ENCODE data around the gene BICC1. TPM values are rescaled to one million over a fixed set of nuclear protein-coding genes. Genes with fewer than 3 reads are reported as not detected.

The BICC1 gene
- total and polyA plus RNA-seq, 2 of the 8 experiments (the other 6 are each of a cell fraction or from before 2014, with no cell fraction given) = 0.20 to 0.73 TPM

- H2BK15ac ChIP-seq (ENCODE audit: low read length) = no peak overlapping the region
- ChIA-PET POLR2A (ENCODE audit: partially characterized antibody) (no interaction called here), CTCF (ENCODE audit: partially characterized antibody) (interaction anchor here (0.7 to 1.3 kb wide), 2 partner anchors 15 to 112 kb away, joined by 3 read pairs; no protein-coding TSS in a partner anchor)
- no peak for DNase-seq (ENCODE audit: low read depth in 1 of 2, low spot score in 2 of 2)
- H2BK20ac ChIP-seq (ENCODE audit: low read length) = no peak overlapping the region
- FAIRE-seq = no peak
- no peak overlapping the region for H2AFZ ChIP-seq (ENCODE audit: low read length)
- H3K4me3 ChIP-seq (ENCODE audit: extremely low read depth in 1 of 4, insufficient read depth in 2 of 4, low read depth in 3 of 4, low read length in 4 of 4) = no peak overlapping the region
- no peak overlapping the region for H3K4ac ChIP-seq (replicated peaks; ENCODE audit: insufficient read length, low read depth, low read length)
- no peaks in the 10 kb centered on the region for H3K36me3 ChIP-seq (ENCODE audit: control insufficient read depth in 2 of 4, insufficient read depth in 4 of 4, low read length in 3 of 4)
- H3K4me1 ChIP-seq (replicated peaks in 1 of 4; ENCODE audit: control insufficient read depth in 3 of 4, insufficient read depth in 4 of 4, low read length in 3 of 4) = no peaks in the 10 kb centered on the region
- no peak overlapping the region for H4K5ac ChIP-seq (ENCODE audit: insufficient read length, low read depth, low read length)
- 97% methylated on average over 4 of the region's 4 CpGs; no CpG with 5 or more reads in 1 of the 2 experiments for WGBS, 2 experiments (ENCODE audit: extremely low coverage in 1 of 2, insufficient coverage in 1 of 2, insufficient read length in 1 of 2, insufficient replicate concordance in 2 of 2, low coverage in 1 of 2, low lambda C conversion rate in 2 of 2, missing lambda C conversion rate in 1 of 2)
- no peaks in the 10 kb centered on the region for H3K79me1 ChIP-seq (ENCODE audit: low read depth, low read length)
- no peak overlapping the region for H3K23ac ChIP-seq (ENCODE audit: insufficient read length)
- no peaks in the 10 kb centered on the region for H4K20me1 ChIP-seq (replicated peaks in 1 of 2; ENCODE audit: control insufficient read depth in 1 of 2, insufficient read depth in 2 of 2, low read length in 2 of 2)
- H3K27me3 ChIP-seq (replicated peaks in 1 of 4; ENCODE audit: control insufficient read depth in 3 of 4, extremely low read depth in 1 of 4, insufficient read depth in 3 of 4, low read length in 3 of 4) = no peaks in the 10 kb centered on the region
- no peak overlapping the region for H3K14ac ChIP-seq (ENCODE audit: insufficient read length)
- H2BK12ac ChIP-seq (ENCODE audit: low read depth, low read length) = no peak overlapping the region
- H4K91ac ChIP-seq (replicated peaks; ENCODE audit: insufficient read length, low read length) = no peak overlapping the region
- no peak overlapping the region for H3K4me2 ChIP-seq (ENCODE audit: insufficient read depth in 1 of 2, low read depth in 2 of 2, low read length in 2 of 2)
- H3K18ac ChIP-seq (ENCODE audit: extremely low read depth, low read length) = no peak overlapping the region
- H2BK5ac ChIP-seq (ENCODE audit: low read depth, low read length) = no peak overlapping the region
- H3K79me2 ChIP-seq (ENCODE audit: control insufficient read depth in 1 of 2, insufficient read depth in 2 of 2, low read length in 2 of 2) = no peaks in the 10 kb centered on the region
- no peak overlapping the region for H3K27ac ChIP-seq (ENCODE audit: low read depth, low read length)
- H3K56ac ChIP-seq (replicated peaks; ENCODE audit: insufficient read length, low read depth, low read length) = no peak overlapping the region
- H3K9me3 ChIP-seq (ENCODE audit: insufficient read depth in 2 of 2, low read depth in 1 of 2, low read length in 1 of 2) = no peaks in the 10 kb centered on the region
- H3K23me2 ChIP-seq (ENCODE audit: low read depth, low read length) = no peaks in the 10 kb centered on the region
- H2BK120ac ChIP-seq (replicated peaks; ENCODE audit: low read depth, low read length) = no peak overlapping the region
- H3K9ac ChIP-seq (replicated peaks in 1 of 4; ENCODE audit: extremely low read depth in 1 of 4, low read depth in 3 of 4, low read length in 3 of 4) = no peak overlapping the region
- H2AK5ac ChIP-seq (ENCODE audit: low read depth, low read length) = no peak overlapping the region
- H4K8ac ChIP-seq (ENCODE audit: extremely low read depth, insufficient read depth, low read length) = no peak overlapping the region
- TF ChIP-seq SP4 (IDR thresholded peaks at IDR 0.05; ENCODE audit: low read length) = no peak
- TF ChIP-seq CHD2 (IDR thresholded peaks at IDR 0.05; ENCODE audit: low read length) = no peak
- no peak for TF ChIP-seq TEAD4 (IDR thresholded peaks at IDR 0.05; ENCODE audit: low read depth, low read length)
- no peak for TF ChIP-seq SP2 (IDR thresholded peaks at IDR 0.05; ENCODE audit: low read length)
- no peak for TF ChIP-seq RAD21 (IDR thresholded peaks at IDR 0.05 in 1 of 2, conservative IDR thresholded peaks at IDR 0.05 in 1 of 2; ENCODE audit: low read depth in 2 of 2, low read length in 2 of 2)
- no peak for TF ChIP-seq SUZ12 (IDR thresholded peaks at IDR 0.05; ENCODE audit: low read length)
Observed at GRCh38 chr10:58545427-58545826, 32.8 kb downstream of the BICC1 start.
